Ishikawa (cell line): ENCODE results near the gene PLA2G4A.

Source experiments
- CREB1 ChIP-seq: IDR thresholded peaks from 2 replicates; pipeline ENCODE4 v1.6.1; 2012; ENCODE audit warnings: low read depth
- EP300 ChIP-seq: IDR thresholded peaks from 2 replicates; pipeline ENCODE4 v1.6.1; 2012; ENCODE audit warnings: borderline replicate concordance
- FOXM1 ChIP-seq: IDR thresholded peaks from 2 replicates; pipeline ENCODE4 v1.6.1; 2012; ENCODE audit warnings: low read depth, borderline replicate concordance
- RAD21 ChIP-seq: IDR thresholded peaks from 2 replicates; pipeline ENCODE4 v1.6.1; 2012; ENCODE audit warnings: low read depth
- TAF1 ChIP-seq: IDR thresholded peaks from 2 replicates; pipeline ENCODE4 v1.6.1; 2012; ENCODE audit warnings: low read depth, mild to moderate bottlenecking
- TCF12 ChIP-seq: IDR thresholded peaks from 2 replicates; pipeline ENCODE4 v1.6.1; 2012; ENCODE audit warnings: low read depth
- TEAD4 ChIP-seq: IDR thresholded peaks from 2 replicates; pipeline ENCODE4 v1.6.1; 2012
- TF ChIP-seq, protein P1 (sequence below): IDR thresholded peaks from 2 replicates; pipeline ENCODE4 v1.6.1; 2012
- TF ChIP-seq, protein P2 (sequence below): IDR thresholded peaks from 2 replicates; pipeline ENCODE4 v1.6.1; 2012
- TF ChIP-seq, protein P3 (sequence below): IDR thresholded peaks from 2 replicates; pipeline ENCODE4 v1.6.1; 2012; ENCODE audit warnings: low read depth, mild to moderate bottlenecking

DNA sequence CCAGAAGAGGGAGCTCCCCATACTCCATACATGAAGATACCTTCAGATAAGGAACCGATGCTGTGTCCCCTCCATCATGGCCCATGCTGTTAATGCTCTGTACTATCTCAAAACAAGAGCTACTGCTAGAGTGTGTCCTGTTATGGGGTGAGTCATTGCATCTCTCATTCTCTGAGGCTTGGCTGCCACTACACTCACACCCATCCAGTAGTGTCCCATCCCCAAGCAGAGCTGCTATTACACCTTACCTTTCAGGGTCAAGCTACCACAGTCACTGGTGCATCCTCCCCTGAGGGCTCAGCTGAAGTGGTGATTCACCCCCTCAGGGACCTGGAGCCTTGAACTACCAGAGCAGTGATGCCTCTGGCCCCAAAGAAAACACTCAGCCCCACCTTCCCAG lies 198.5 kb downstream of the PLA2G4A start:
- TF ChIP-seq, protein P1, sequence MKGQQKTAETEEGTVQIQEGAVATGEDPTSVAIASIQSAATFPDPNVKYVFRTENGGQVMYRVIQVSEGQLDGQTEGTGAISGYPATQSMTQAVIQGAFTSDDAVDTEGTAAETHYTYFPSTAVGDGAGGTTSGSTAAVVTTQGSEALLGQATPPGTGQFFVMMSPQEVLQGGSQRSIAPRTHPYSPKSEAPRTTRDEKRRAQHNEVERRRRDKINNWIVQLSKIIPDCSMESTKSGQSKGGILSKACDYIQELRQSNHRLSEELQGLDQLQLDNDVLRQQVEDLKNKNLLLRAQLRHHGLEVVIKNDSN = no peak
- TF ChIP-seq, protein P2, sequence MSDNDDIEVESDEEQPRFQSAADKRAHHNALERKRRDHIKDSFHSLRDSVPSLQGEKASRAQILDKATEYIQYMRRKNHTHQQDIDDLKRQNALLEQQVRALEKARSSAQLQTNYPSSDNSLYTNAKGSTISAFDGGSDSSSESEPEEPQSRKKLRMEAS = no peak
- no peak for TF ChIP-seq CREB1
- no peak for TF ChIP-seq FOXM1
- TF ChIP-seq, protein P3, sequence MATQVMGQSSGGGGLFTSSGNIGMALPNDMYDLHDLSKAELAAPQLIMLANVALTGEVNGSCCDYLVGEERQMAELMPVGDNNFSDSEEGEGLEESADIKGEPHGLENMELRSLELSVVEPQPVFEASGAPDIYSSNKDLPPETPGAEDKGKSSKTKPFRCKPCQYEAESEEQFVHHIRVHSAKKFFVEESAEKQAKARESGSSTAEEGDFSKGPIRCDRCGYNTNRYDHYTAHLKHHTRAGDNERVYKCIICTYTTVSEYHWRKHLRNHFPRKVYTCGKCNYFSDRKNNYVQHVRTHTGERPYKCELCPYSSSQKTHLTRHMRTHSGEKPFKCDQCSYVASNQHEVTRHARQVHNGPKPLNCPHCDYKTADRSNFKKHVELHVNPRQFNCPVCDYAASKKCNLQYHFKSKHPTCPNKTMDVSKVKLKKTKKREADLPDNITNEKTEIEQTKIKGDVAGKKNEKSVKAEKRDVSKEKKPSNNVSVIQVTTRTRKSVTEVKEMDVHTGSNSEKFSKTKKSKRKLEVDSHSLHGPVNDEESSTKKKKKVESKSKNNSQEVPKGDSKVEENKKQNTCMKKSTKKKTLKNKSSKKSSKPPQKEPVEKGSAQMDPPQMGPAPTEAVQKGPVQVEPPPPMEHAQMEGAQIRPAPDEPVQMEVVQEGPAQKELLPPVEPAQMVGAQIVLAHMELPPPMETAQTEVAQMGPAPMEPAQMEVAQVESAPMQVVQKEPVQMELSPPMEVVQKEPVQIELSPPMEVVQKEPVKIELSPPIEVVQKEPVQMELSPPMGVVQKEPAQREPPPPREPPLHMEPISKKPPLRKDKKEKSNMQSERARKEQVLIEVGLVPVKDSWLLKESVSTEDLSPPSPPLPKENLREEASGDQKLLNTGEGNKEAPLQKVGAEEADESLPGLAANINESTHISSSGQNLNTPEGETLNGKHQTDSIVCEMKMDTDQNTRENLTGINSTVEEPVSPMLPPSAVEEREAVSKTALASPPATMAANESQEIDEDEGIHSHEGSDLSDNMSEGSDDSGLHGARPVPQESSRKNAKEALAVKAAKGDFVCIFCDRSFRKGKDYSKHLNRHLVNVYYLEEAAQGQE = no peak
- TF ChIP-seq TAF1 = no peak
- TF ChIP-seq EP300 = no peak
- no peak for TF ChIP-seq RAD21
- no peak for TF ChIP-seq TEAD4
- no peak for TF ChIP-seq TCF12
